Stimulated activated CD8-positive, alpha-beta memory T cell treated with anti-CD3 and anti-CD28 coated beads, Interleukin-4, amount 100 ng/mL, for 24 hours (primary cell): Measurements from ENCODE around the gene TLR6.

ENCODE experiments used
- DNase-seq: peaks from one replicate; pipeline ENCODE4 v3.0.0-alpha.2; 2020; ENCODE audit warnings: low read depth

Gene TLR6

DNA sequence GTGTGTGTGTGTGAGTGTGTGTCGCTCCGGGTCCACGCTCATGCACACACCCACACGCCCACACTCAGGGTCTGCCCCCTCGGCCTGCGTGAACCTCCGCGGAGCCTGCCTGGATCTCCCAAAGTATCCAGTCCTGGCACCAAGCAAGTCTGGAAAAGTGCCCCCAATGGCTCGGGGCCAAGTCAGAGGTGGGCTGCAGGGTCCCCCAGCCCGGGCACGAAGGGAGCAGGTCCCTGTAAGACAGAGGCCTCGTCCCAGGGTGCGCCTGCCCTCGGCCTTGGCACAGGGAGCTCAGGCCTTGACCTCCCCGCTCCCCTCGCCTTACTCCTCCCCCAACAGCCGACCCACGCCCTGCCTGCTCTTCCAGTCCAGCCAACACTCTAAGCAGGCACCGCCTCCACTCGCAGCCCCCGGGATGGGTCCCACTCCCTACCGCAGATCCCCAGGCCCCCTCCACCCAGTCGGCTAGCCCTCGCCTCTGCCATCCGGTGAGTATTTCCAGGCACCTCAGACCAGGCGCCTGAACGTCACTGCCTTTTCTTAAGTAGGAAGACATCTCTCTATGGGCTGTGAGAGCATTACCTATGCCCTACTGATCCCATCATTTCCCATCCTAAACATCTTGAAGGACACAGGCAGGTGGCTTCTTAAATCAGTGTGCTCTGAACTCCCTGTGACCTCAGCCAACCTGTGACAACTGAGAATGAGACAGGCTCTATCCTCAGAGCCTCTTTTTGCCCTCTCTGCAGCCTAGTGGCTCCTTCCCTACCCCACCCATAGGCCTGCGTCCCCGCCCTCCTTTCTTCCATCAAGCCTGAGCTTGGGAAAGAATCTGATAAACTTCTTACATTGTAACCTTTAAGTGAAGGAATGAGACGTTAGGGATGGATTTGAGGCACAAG, 11.7 kb upstream of the TLR6 start:
- DNase-seq: no peak

DNA sequence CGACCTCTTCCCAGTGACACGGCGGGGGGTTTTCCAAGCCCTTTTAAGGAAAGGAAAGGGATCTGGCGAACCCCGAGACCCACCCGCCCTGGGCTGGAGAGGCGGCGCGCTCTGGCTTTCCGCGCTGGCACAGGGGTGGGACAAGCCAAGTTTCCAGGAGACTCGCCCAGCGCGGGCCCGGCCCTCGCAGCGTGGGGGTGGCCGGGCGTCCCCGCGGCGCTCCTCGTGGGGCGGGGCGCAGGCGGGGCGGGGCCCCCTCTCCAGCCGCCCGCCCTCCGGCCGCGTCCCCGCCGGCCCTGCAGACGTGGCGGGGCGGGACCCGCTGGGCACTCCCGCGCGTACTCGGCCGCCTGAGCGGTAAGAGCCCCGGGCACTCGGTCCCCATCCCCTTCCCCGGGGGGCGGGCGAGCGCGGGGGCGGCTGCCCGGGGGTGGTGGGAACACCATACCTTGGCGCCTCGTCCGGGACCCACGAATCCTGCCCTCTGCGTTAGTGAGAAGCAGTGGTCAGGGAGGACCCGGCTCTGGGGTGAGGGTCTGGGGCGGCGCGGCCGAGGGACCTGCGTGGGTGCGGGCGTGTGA, 11.0 kb upstream of the TLR6 start, which contains the start of gene FAM114A1:
Gene FAM114A1 (plus strand): TSS at position 329 of the 581 bp plus-strand sequence. CDS start 10,273 bp downstream, outside the sequence.
- DNase-seq: no peak

DNA sequence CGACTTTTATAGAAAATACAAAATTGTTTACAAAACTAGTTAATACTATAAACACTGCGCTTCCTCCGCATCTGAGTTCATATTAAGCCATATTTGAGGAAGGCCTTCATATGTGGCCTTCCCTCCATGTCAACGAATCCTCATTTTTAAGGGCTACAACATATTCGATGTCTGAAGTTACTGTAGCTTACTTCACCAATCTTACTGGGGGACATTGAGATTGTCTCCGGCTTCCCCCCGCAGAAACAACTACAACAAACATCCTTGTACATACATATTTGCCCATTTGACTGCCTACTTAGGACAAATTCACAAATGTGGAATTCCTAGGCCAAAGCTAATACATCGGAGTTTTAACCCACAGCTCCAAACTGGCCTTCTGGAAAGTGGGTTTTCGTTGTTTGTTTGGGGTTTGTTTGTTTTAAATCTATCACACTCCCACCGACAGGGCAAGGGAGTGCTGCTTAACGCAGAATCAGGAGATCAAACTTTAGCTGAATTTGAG, 10.4 kb upstream of the TLR6 start:
- DNase-seq: no peak

DNA sequence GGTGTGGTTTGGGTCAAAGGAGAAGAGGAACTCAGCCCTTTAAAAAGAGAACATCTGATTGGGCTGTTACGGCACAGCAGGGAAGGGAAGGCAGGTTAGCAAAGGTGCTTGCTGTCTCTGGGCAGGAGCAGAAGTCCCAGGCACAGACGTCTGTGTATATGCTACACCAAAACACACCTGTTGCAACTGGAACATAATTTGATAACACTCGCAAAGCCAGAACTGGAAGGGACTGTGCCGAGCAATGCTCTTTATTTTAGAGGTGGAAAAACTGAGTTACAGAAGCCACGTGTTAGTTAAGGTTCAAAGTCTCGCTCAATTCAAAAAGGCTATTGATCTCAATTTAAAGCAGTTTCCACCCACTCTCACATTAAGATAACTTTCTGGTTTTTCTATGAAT, 8.8 kb upstream of the TLR6 start:
- DNase-seq: no peak

DNA sequence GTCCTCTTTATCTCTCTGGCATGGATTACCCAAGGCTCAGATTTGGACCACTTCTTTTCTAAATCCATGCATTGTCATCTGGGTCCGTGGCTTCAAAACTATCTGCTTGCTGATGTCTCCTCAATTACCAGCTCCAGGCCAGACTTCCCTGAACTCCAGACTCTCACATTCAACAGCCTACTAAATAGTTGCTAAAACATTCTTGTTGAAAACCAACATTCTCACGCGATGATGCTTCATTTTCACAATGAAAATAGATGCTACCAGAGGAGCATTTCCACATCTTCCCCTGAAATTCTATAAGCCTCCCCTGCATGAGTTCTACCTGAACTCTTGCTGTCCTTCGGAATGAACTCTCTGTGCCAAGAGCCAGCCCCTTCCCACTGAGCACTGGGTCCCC, 5.2 kb upstream of the TLR6 start:
- no peak for DNase-seq

DNA sequence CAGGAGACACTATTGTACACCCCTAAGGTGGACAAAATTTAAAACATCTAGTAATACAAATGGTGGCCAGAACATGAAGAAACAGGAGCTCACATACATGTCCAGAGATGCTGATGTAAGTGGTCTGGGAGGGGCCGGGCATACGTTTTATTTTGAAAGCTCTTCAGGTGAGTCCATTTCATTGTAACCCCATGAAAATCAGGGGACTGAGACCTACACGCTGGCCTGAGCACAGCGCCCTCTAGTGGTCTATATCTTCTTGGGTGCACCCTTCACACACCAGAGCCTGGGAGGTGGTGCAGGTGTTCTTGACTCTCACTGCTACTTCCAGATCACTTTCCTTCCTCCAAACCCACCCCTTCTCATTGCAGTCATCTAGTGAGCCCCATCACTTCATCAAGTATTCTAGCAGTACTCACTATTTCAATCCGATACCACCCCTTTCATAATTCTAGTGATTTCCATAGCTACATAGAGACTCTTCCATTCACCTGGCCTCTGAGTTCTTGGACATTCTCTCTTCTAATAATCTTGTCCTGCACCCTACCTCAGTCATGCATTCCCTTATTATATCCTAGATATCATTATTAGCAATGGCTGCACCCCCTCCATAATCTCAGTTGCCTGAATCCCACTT, 4.3 kb upstream of the TLR6 start:
- peak; percentile 23 for DNase-seq

DNA sequence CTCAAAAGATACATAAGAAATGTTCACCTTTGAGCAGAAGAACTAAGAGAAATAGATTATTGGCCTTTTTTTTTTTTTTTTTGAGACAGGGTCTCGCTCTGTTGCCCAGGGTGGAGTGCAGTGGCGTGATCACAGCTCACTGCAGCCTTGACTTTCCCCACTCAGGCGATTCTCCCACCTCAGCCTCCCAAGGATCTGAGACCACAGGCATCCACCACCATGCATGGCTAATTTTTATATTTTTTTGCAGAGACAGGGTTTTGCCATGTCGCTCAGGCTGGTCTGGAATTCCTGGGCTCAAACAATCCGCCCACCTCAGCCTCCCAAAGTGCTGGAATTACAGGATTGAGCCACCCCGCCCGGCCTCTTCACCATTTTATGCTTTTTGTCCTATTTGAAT, 2.9 kb upstream of the TLR6 start:
- DNase-seq: no peak

DNA sequence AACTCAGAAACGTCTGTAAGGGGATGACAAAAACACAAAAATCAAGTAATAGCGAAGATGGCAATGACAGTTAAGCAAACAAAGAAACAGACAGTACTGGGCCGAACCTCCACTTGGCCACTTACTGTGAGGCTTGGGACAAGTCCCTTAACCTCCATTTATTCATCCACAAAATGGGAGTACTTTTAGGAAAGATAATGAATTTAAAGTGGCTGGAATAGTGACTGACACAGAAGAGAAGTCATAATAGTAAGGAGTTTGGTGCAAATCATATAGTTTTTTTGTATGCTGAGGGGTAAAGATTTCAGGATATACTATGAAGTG, 1.4 kb upstream of the TLR6 start:
- DNase-seq: no peak

DNA sequence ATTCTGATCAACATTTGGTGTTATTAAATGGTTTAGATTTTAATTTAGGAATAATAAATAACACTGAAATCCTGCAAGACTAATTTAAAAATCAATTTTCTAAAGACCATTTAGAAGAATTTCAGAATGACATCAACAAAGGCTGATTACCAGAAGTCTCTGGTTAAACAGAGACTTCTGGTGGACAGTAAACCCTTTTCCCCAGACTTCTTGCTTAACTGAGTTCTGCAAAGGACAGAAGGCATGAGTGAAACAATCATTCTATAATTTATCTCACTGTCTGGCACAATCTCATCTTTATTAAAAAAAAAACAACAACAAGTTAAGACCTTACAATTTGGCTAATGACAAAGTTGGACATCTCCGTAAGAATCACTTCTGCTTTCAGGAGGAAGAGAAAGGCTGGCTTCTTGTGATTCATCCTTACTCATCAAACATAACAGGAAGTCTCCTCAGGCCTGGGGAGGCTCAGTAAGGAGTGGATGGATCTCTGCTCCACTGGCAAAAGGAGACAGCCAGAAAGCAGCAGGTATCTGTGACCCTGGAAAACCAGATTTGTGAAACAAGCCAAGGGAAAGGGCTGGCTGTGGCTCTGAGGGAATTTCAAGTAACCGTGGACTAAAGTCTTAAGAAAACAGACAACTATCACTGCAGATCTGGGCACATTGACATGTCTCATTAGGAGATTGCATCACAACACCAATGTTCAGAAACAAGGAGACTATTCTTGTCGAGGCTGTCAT, 908 bp upstream of the TLR6 start:
- DNase-seq: no peak

DNA sequence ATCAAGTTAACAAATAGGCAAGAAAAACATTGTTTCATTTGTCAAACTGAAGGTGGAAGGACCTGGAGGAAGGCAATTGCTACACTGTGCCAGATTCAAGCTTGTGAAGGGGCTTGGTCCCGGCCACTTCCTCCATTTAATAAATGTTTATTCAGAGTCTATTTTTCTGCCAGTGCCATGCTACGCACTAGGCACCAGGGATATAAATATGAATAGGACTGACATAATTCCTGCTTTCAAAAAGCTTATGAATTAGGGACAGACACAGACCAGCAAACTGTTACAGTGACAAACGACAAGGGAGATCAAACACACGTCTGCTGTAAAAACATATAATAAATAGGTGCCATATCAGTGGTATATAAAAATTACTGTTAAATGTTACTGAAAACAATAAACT, 571 bp downstream of the TLR6 start:
- no peak for DNase-seq

DNA sequence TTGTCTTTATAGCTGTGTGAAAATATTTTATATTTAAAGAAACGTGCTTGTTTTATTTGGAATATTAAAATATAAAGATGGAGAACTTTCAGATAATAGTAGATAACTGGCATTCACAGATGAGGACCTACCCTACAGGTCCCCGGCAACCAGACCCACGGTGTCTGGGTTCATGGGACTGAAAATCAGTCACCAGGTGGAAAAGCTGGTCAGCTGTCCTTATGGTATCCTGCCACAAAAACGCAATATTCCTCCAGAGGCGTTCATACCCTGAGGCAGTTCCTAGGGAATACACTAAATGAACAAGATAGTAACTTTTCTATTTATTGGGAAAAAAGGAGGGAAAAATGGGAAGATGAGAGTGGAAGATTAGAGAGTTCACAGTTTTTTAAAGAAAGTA, 1.2 kb downstream of the TLR6 start:
- DNase-seq: no peak

DNA sequence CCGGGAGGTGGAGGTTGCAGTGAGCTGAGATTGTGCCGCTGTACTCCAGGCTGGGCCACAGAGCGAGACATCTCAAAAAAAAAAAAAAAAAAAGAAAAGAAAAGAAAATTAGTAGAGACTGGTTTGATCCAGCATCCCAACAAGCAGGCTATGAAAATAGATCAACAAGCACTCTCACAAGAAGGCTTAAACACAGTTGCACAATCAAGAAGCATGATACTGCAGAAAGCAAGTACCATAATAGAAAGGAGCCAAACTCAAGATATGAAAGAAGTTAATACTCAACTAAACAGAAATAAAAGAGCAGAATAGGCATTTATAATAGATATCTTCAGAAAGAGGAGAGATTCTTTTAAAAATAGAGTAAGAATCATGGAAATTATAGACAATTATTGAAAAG, 10.6 kb downstream of the TLR6 start:
- DNase-seq: no peak

DNA sequence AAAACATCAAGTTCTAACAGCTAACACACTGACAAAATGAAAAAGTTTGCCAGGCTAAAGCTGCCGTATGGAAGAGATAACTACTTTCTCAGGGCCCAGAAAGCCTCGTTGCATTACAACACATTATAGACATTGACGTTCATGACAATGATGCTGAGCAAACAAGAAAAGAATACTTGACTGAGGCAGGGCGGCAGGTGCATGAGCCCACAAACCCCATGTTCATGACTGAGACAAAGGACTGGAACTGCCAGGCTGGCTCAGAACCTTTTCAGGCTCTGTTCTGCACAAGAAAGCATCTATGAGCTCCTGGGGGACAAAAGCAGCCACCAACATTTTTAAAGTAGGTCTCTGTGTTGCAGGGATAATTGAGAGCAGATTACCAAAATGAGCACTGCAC, 13.6 kb downstream of the TLR6 start:
- DNase-seq: no peak

DNA sequence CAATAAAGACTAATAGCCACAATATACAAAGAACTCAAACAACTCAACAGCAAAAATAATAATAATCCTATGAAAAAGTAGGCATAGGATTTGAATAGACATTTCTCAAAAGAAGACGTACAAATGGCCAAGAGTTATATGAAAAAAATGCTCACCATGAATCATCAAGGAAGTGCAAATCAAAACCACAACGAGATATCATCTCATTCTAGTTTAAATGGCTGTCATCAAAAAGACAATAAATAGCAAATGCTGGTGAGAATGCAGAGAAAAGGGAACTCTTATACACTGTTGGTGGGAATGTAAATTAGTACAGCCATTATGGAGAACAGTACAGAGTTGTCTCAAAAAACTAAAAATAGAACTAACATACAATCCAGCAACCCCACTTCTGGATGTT, 18.8 kb downstream of the TLR6 start:
- DNase-seq: no peak

DNA sequence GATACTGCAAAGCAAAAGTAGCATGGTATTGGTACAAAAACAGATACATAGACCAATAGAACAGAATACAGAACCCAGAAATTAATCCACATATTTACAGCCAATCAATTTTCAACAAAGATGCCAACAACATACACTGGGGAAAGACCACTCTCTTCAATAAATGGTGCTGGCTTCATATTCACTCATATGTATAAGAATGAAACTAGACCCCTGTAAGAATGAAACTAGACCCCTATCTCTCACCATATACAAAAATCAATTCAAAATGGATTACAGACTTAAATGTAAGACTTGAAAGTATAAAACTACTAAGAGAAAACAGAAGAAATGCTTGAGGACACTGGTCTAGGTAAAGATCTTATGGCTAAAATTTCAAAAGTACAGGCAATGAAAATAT, 19.3 kb downstream of the TLR6 start:
- DNase-seq: no peak

DNA sequence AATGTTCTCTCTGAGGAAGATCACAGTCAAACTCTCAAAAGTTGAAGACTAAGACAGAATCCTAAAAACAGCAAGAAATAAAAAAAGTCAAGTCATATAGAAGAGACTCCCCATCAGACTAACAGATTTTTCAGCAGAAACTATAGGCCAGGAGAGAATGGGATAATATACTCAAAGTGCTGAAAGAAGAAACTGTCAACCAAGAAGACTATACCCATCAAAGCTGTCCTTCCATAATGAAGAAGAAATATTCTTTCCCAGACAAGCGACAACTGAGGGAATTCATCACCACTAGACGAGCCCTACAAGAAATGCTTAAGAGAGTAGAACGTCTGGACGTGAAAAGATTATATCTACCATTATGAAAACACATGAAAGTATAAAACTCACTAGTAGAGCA, 22.0 kb downstream of the TLR6 start:
- no peak for DNase-seq

DNA sequence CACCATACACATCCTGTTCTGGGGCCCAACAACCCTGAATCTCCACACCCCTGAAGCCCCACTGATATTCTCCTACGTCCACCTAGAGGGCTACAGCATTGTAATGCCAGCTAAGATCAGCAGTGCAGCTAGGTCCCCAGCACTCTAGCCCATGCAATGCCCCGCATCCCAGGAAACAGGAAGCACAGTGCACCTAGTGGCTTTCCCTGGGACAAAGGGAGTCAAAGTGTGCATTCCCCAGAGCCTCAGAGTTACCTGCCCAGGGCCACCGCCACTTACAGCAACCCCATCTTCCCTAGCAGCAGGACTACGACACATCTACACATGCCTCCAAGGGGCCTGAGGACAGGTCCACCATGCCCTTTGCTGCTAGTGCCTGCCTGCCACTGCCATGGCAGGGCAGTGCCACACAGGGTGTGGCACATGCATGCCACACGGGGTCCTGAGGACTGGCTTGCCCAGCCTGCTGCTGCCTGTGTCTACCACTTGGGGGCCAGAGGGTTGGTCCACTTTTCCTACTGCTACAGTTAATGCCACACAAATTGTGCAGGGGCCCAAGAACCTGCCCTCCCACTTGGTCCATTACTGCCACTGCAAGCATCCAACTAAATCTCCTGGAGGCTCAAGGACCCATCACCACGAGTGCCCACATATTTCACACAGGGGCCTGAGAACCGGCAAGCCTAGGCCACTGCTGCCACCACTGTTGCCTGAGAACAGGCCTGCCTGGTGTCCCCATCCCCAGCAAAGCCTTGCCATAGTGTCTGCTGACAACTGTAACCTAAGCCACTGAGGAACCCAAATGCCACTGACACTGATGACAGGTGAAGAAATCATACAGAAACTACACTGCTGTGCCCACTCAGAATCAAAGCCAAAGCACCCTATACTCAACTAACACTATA, 23.7 kb downstream of the TLR6 start:
- no peak for DNase-seq

DNA sequence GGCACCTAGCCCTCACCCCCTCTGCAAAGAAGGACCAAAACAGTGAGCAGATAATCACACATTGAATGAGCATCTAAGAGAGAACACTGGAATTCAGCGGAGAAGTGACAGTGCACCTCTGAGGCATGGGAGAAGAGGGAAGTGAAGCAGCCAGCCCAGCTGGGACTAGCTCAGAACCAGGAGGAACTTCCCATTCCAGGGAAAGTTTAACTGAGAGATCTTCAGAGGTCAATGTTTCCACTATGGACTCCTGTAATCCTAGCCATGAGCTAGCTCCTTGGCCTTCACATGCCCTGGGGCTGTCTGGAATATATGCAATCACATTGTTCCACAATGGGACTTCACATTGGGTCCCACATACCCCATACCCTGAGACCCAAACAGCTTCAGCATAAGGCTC, 24.4 kb downstream of the TLR6 start:
- DNase-seq: no peak

DNA sequence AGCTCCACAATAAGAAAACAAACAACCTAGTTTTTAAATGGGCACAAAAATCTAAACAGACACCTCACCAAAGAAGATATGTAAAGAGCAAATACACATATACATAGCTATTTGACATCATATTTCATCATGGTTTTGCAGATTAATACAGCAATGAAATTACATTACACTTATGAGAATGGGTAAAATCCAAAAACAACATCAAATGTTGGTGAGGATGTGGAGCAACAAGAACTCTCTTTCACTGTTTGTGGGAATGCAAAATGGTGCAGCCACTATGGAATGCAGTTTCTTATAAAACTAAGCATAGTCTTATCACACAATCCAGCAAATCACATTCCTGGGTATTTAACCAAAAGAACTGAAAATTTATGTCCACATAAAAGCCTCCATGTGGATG, 25.0 kb downstream of the TLR6 start:
- DNase-seq: no peak

DNA sequence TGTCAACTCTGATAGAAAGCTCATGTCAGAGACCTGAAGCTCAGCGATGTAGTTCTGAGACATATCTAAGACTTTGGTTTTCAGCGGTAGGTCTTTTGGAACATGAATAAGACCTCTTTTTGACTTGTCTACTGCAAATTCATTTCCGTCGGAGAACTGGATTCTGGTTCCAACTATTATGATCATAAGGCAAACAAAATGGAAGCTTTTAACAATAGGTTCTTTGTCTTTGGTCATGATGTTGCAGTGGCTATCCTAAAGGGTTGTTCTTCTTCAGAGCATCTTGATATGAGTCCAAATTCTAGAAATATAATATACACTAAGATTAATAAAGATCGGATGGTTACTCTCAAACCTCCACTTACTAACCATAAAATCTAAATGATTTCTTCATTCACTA, 27.4 kb downstream of the TLR6 start:
- no peak for DNase-seq

DNA sequence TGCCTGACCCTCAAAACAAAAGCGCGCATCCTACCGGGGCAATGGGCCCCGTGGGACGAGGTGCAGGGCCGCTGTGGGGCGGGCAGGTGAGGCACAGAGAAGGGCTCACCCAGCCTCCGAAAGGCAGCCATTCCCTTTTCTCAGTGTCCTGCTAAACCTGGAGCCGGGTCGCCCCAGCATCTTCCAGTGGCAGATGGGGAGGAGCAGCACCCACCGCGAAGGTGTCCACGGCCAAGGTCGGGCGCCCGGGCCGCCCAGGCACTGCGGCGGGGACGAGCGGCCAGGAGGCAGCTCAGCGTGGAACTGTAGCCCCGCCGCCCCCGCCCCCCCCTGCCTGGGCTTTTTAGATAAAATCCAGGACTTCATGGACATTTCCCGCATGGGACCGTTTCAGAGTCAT, 32.9 kb downstream of the TLR6 start:
- DNase-seq: no peak
